Measurements from ENCODE around the gene PRSS1.
A peak's percentile ranks its signal among the peaks of the same experiment; 100 is the strongest.
"Not testable (repeated sequence)": the region's sequence is repeated elsewhere in the genome, so short reads cannot be mapped to it uniquely, and the experiment has no call there.

Gene PRSS1

GRCh38 chr7:142773937-142774744 is 24.9 kb downstream of the PRSS1 start:
- DNase-seq (ENCODE audit: low read depth): no peak

- DNase-seq (ENCODE audit: low read depth): no peak
Measured at GRCh38 chr7:142774826-142775225, 25.6 kb downstream of the PRSS1 start.

- DNase-seq (ENCODE audit: low read depth): not testable (repeated sequence)
Measured at GRCh38 chr7:142775351-142776115, 26.3 kb downstream of the PRSS1 start.

- no peak for DNase-seq (ENCODE audit: low read depth)
Measured at GRCh38 chr7:142776206-142776844, 27.1 kb downstream of the PRSS1 start.

GRCh38 chr7:142776845-142777225 is 27.6 kb downstream of the PRSS1 start:
- DNase-seq (ENCODE audit: low read depth): not testable (repeated sequence)

- DNase-seq (ENCODE audit: low read depth): no peak
Measured at GRCh38 chr7:142777318-142777717, 28.0 kb downstream of the PRSS1 start.

GRCh38 chr7:142782922-142783900 is 33.9 kb downstream of the PRSS1 start:
- peak; percentile 71 for DNase-seq (ENCODE audit: low read depth)

- DNase-seq (ENCODE audit: low read depth): no peak
Measured at GRCh38 chr7:142784096-142784495, 34.8 kb downstream of the PRSS1 start.

GRCh38 chr7:142784716-142785115 is 35.4 kb downstream of the PRSS1 start:
- DNase-seq (ENCODE audit: low read depth): no peak

GRCh38 chr7:142785841-142786250 is 36.6 kb downstream of the PRSS1 start:
- DNase-seq (ENCODE audit: low read depth): no peak

- DNase-seq (ENCODE audit: low read depth): no peak
Measured at GRCh38 chr7:142787034-142787768, 37.9 kb downstream of the PRSS1 start.

GRCh38 chr7:142787783-142788182 is 38.5 kb downstream of the PRSS1 start:
- DNase-seq (ENCODE audit: low read depth): no peak

- DNase-seq (ENCODE audit: low read depth): no peak
Measured at GRCh38 chr7:142788303-142789289, 39.3 kb downstream of the PRSS1 start.

GRCh38 chr7:142789441-142789840 is 40.2 kb downstream of the PRSS1 start:
- DNase-seq (ENCODE audit: low read depth): no peak

GRCh38 chr7:142790056-142790455 is 40.8 kb downstream of the PRSS1 start:
- no peak for DNase-seq (ENCODE audit: low read depth)

GRCh38 chr7:142790555-142790954 is 41.3 kb downstream of the PRSS1 start:
- no peak for DNase-seq (ENCODE audit: low read depth)

GRCh38 chr7:142791502-142791901 is 42.2 kb downstream of the PRSS1 start:
- DNase-seq (ENCODE audit: low read depth): no peak

- DNase-seq (ENCODE audit: low read depth): no peak
Measured at GRCh38 chr7:142792129-142792528, 42.9 kb downstream of the PRSS1 start.

GRCh38 chr7:142792593-142792992 is 43.3 kb downstream of the PRSS1 start:
- DNase-seq (ENCODE audit: low read depth): no peak

- DNase-seq (ENCODE audit: low read depth): no peak
Measured at GRCh38 chr7:142793156-142793555, 43.9 kb downstream of the PRSS1 start.
